ENCODE results near the gene SND1. TPM values are rescaled to one million over a fixed set of nuclear protein-coding genes. Genes with fewer than 3 reads are reported as not detected.

Gene SND1
- total and polyA plus RNA-seq, 2 donors (not counting 1 experiment from before 2014, with no cell fraction given): 44.4 to 165 TPM

DNA sequence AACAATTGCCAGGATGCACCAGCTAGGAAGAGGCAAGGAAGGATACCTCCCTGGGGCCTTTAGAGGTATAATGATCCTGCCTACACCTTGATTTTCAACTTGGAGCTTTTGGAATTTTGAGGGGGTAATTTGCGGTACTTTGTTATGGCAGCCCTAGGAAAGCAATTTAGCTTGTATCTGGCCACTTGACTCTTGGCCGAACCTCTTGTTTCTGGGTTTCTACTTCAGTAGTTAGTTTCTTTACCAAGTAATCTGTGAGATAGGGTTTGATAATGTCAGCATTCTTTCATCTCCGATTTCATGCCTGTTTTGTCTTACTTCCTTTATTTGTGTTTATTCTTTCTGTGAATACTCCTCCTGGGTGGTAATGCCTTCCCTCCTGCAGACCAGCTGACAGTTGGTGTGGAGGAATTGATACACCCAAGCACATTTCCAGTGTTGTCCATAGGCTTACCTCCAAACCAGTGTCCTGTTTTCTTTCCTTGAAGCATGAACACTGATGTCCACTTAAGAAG is 163.7 kb downstream of the SND1 start:
- 100% methylated on average over 1 of the region's 3 CpGs for WGBS (ENCODE audit: insufficient coverage)
- no peaks in the 10 kb centered on the region for H3K27me3 ChIP-seq (replicated peaks in 1 of 4; ENCODE audit: control extremely low read depth in 1 of 4, control insufficient read depth in 3 of 4, insufficient read depth in 4 of 4, low read length in 3 of 4)
- peaks cover 10 to 11% of the 10 kb centered on the region in 2 donors for H3K4me1 ChIP-seq (ENCODE audit: control insufficient read depth in 2 of 2, insufficient read depth in 2 of 2, low read length in 2 of 2)
- DNase-seq (no peak), ATAC-seq (ENCODE audit: low read depth) (no peak)
- ChIA-PET CTCF (interaction anchor here (1.1 kb wide), 1 partner anchor 13 kb away, joined by 3 read pairs; no protein-coding TSS in a partner anchor), POLR2A (interaction anchor here (0.6 kb wide), 1 partner anchor 99 kb away, joined by 3 read pairs; no protein-coding TSS in a partner anchor)
- H4K20me1 ChIP-seq (ENCODE audit: control insufficient read depth, insufficient read depth, low read length, poor library complexity, severe bottlenecking): peaks cover 4% of the 10 kb centered on the region
- H3K4me2 ChIP-seq (replicated peaks; ENCODE audit: low read depth, low read length, poor library complexity, severe bottlenecking): no peak overlapping the region
- H3K9me3 Mint-ChIP-seq (ENCODE audit: insufficient read depth): no peaks in the 10 kb centered on the region
- H3K36me3 ChIP-seq (replicated peaks in 1 of 2; ENCODE audit: control extremely low read depth in 1 of 2, control insufficient read depth in 1 of 2, extremely low read depth in 1 of 2, insufficient read depth in 2 of 2, low read length in 1 of 2): no peaks in the 10 kb centered on the region
- no peak overlapping the region for H3K27ac ChIP-seq (ENCODE audit: low read length in 2 of 2)
- no peak overlapping the region for H3K4me3 Mint-ChIP-seq
- H3K4me3 ChIP-seq (ENCODE audit: control extremely low read depth in 1 of 5, extremely low read depth in 1 of 5, insufficient read depth in 1 of 5, low read depth in 2 of 5, low read length in 4 of 5): no peak overlapping the region
- no peaks in the 10 kb centered on the region for H3K27me3 Mint-ChIP-seq
- TF ChIP-seq EZH2 (IDR thresholded peaks at IDR 0.05; ENCODE audit: borderline replicate concordance, insufficient read depth, low read depth, low read length, poor library complexity, severe bottlenecking): no peak
- TF ChIP-seq, protein P1, sequence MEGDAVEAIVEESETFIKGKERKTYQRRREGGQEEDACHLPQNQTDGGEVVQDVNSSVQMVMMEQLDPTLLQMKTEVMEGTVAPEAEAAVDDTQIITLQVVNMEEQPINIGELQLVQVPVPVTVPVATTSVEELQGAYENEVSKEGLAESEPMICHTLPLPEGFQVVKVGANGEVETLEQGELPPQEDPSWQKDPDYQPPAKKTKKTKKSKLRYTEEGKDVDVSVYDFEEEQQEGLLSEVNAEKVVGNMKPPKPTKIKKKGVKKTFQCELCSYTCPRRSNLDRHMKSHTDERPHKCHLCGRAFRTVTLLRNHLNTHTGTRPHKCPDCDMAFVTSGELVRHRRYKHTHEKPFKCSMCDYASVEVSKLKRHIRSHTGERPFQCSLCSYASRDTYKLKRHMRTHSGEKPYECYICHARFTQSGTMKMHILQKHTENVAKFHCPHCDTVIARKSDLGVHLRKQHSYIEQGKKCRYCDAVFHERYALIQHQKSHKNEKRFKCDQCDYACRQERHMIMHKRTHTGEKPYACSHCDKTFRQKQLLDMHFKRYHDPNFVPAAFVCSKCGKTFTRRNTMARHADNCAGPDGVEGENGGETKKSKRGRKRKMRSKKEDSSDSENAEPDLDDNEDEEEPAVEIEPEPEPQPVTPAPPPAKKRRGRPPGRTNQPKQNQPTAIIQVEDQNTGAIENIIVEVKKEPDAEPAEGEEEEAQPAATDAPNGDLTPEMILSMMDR (IDR thresholded peaks at IDR 0.05): no peak
- no peak overlapping the region for H3K9ac ChIP-seq (ENCODE audit: low read length)
- intact Hi-C loops (cut with micrococcal nuclease): no loop called here
- H3K4me1 Mint-ChIP-seq: peaks cover 20% of the 10 kb centered on the region
- peaks cover 56% of the 10 kb centered on the region for H3K79me2 ChIP-seq (ENCODE audit: control insufficient read depth, insufficient read depth, low read length)
- no peak overlapping the region for H3K27ac Mint-ChIP-seq
- H3K9me3 ChIP-seq (ENCODE audit: control extremely low read depth in 1 of 3, control insufficient read depth in 2 of 3, insufficient read depth in 1 of 3, low read length in 2 of 3): no peaks in the 10 kb centered on the region
- no peak overlapping the region for H2AFZ ChIP-seq (ENCODE audit: insufficient read depth, low read depth, low read length, poor library complexity, severe bottlenecking)

DNA sequence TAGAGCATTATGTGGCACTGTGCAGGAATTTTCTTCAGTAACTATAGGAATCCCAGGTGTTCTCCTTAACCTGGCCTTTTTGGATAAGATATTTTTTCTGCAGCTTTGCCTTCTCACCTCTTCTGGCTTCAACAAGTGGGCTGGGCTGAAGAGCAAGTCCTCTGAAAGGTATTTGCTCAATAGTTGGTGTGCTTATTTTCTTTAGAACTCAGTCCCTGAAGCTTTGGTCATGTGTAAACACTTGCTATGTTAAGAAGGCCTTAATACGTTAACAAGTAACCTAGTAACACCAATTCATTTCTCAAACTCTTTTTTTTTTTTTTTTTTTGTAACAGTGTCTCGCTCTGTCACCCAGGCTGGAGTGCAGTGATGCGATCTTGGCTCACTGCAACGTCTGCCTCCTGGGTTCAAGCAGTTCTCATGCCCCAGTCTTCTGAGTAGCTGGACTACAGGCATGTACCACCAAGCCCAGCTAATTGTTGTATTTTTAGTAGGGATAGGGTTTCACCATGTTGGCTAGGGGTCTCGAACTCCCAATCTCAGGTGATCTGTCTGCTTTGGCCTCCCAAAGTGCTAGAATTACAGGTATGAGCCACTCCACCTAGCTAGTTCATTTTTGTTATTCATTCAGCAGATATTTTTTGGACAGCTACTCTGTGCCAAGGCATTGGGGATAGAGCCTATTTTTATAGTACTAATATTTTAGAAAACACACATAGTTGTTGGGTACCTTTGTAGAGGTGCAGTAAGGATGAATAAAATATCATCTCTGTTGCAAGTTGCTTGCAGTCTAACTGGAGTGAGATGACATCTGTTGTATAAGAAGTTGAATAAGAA is 164.6 kb downstream of the SND1 start:
- H4K20me1 ChIP-seq (ENCODE audit: control insufficient read depth, insufficient read depth, low read length, poor library complexity, severe bottlenecking): peaks cover 4% of the 10 kb centered on the region
- no peaks in the 10 kb centered on the region for H3K9me3 Mint-ChIP-seq (ENCODE audit: insufficient read depth)
- H3K4me1 Mint-ChIP-seq: peaks cover 27% of the 10 kb centered on the region
- H3K79me2 ChIP-seq (ENCODE audit: control insufficient read depth, insufficient read depth, low read length): peaks cover 55% of the 10 kb centered on the region
- H3K36me3 ChIP-seq (replicated peaks in 1 of 2; ENCODE audit: control extremely low read depth in 1 of 2, control insufficient read depth in 1 of 2, extremely low read depth in 1 of 2, insufficient read depth in 2 of 2, low read length in 1 of 2): no peaks in the 10 kb centered on the region
- TF ChIP-seq EZH2 (IDR thresholded peaks at IDR 0.05; ENCODE audit: borderline replicate concordance, insufficient read depth, low read depth, low read length, poor library complexity, severe bottlenecking): no peak
- TF ChIP-seq, protein P1 (IDR thresholded peaks at IDR 0.05): no peak
- intact Hi-C loops (cut with micrococcal nuclease): no loop called here
- no peak overlapping the region for H3K9ac ChIP-seq (ENCODE audit: low read length)
- H3K4me1 ChIP-seq (ENCODE audit: control insufficient read depth in 2 of 2, insufficient read depth in 2 of 2, low read length in 2 of 2): peaks cover 12 to 15% of the 10 kb centered on the region in 2 donors
- no peak overlapping the region for H3K27ac ChIP-seq (ENCODE audit: low read length in 2 of 2)
- POLR2A ChIA-PET: interaction anchor here (0.6 kb wide), 1 partner anchor 98 kb away, joined by 3 read pairs; no protein-coding TSS in a partner anchor
- no peak overlapping the region for H3K27ac Mint-ChIP-seq
- CTCF ChIA-PET: interaction anchor here (1.1 kb wide), 1 partner anchor 13 kb away, joined by 3 read pairs; no protein-coding TSS in a partner anchor
- no peaks in the 10 kb centered on the region for H3K9me3 ChIP-seq (ENCODE audit: control extremely low read depth in 1 of 3, control insufficient read depth in 2 of 3, insufficient read depth in 1 of 3, low read length in 2 of 3)
- ATAC-seq (ENCODE audit: low read depth): no peak
- 100% methylated on average over 1 of the region's 5 CpGs for WGBS (ENCODE audit: insufficient coverage)
- no peak overlapping the region for H3K4me3 ChIP-seq (ENCODE audit: control extremely low read depth in 1 of 5, extremely low read depth in 1 of 5, insufficient read depth in 1 of 5, low read depth in 2 of 5, low read length in 4 of 5)
- H2AFZ ChIP-seq (ENCODE audit: insufficient read depth, low read depth, low read length, poor library complexity, severe bottlenecking): no peak overlapping the region
- no peaks in the 10 kb centered on the region for H3K27me3 ChIP-seq (replicated peaks in 1 of 4; ENCODE audit: control extremely low read depth in 1 of 4, control insufficient read depth in 3 of 4, insufficient read depth in 4 of 4, low read length in 3 of 4)
- no peak for DNase-seq
- H3K4me3 Mint-ChIP-seq: no peak overlapping the region
- H3K4me2 ChIP-seq (replicated peaks; ENCODE audit: low read depth, low read length, poor library complexity, severe bottlenecking): no peak overlapping the region
- no peaks in the 10 kb centered on the region for H3K27me3 Mint-ChIP-seq

Measured in B cell (primary cell).